ENCODE measurements around the gene DSCAML1. TPM values are rescaled to one million over a fixed set of nuclear protein-coding genes. Genes with fewer than 3 reads are reported as not detected.

The DSCAML1 gene
- total RNA-seq, 1 experiment from 2014 or later: not detected

GRCh38 chr11:117704395-117705100, 92.5 kb downstream of the DSCAML1 start:
- CTCF ChIA-PET: no interaction called here
- no peak overlapping the region for H3K4me2 ChIP-seq (ENCODE audit: low read length)
- BruUV-seq (replicated peaks): no TSS peak
- no peaks in the 10 kb centered on the region for H3K9me2 ChIP-seq (replicated peaks; ENCODE audit: low read length)
- H3K9me3 ChIP-seq (ENCODE audit: low read length): no peaks in the 10 kb centered on the region
- H4K20me1 ChIP-seq (ENCODE audit: low read length): no peaks in the 10 kb centered on the region; the same call in 1 of the 2 replicates
- POLR2A ChIA-PET (ENCODE audit: unreplicated experiment): no interaction called here
- DNase-seq (no peak), ATAC-seq (no peak)
- H2AFZ ChIP-seq (ENCODE audit: low read length): no peak overlapping the region
- no peak overlapping the region for H3K27ac ChIP-seq (ENCODE audit: low read length)
- no peaks in the 10 kb centered on the region for H3F3A ChIP-seq (ENCODE audit: low read length, unreplicated experiment)
- H3K4me1 ChIP-seq (ENCODE audit: insufficient read depth, low read length): no peaks in the 10 kb centered on the region
- H3K4me3 ChIP-seq (ENCODE audit: low read length): no peak overlapping the region
- H3K79me2 ChIP-seq (ENCODE audit: low read length): no peaks in the 10 kb centered on the region
- no peak for TF ChIP-seq EZH2 (IDR thresholded peaks at IDR 0.05; ENCODE audit: low read length, unreplicated experiment)
- TF ChIP-seq EZH2phosphoT487 (IDR thresholded peaks at IDR 0.05; ENCODE audit: borderline replicate concordance, low read length): no peak
- TF ChIP-seq CTCF (conservative IDR thresholded peaks at IDR 0.05; ENCODE audit: low read depth, low read length): no peak
- no peaks in the 10 kb centered on the region for H3K36me3 ChIP-seq (ENCODE audit: low read depth, low read length)
- H3K9ac ChIP-seq (ENCODE audit: low read length): no peak overlapping the region
- intact Hi-C loops (cut with micrococcal nuclease): no loop called here
- peaks cover 94% of the 10 kb centered on the region for H3K27me3 ChIP-seq (ENCODE audit: low read length)

- POLR2A ChIA-PET (ENCODE audit: unreplicated experiment): no interaction called here
- Histone ChIP-seq H3K9ac (ENCODE audit: low read length) (no peak overlapping the region), H3K4me3 (ENCODE audit: low read length) (no peak overlapping the region), H2AFZ (ENCODE audit: low read length) (no peak overlapping the region), H3K27me3 (ENCODE audit: low read length) (peaks cover 94% of the 10 kb centered on the region), H4K20me1 (ENCODE audit: low read length) (no peaks in the 10 kb centered on the region; the same call in 1 of the 2 replicates), H3K79me2 (ENCODE audit: low read length) (no peaks in the 10 kb centered on the region), H3K36me3 (ENCODE audit: low read depth, low read length) (no peaks in the 10 kb centered on the region), H3K27ac (ENCODE audit: low read length) (no peak overlapping the region), H3F3A (ENCODE audit: low read length, unreplicated experiment) (no peaks in the 10 kb centered on the region), H3K4me1 (ENCODE audit: insufficient read depth, low read length) (no peaks in the 10 kb centered on the region), H3K4me2 (ENCODE audit: low read length) (no peak overlapping the region), H3K9me2 (replicated peaks; ENCODE audit: low read length) (no peaks in the 10 kb centered on the region), H3K9me3 (ENCODE audit: low read length) (no peaks in the 10 kb centered on the region)
- TF ChIP-seq EZH2phosphoT487 (IDR thresholded peaks at IDR 0.05; ENCODE audit: borderline replicate concordance, low read length) (no peak), CTCF (conservative IDR thresholded peaks at IDR 0.05; ENCODE audit: low read depth, low read length) (no peak), EZH2 (IDR thresholded peaks at IDR 0.05; ENCODE audit: low read length, unreplicated experiment) (no peak)
- ATAC-seq (no peak), DNase-seq (no peak)
- CTCF ChIA-PET: no interaction called here
- intact Hi-C loops (cut with micrococcal nuclease): no loop called here
- BruUV-seq (replicated peaks): no TSS peak
Measured at GRCh38 chr11:117702946-117703598, 93.9 kb downstream of the DSCAML1 start.

- Histone ChIP-seq H3K9me3 (ENCODE audit: low read length) (no peaks in the 10 kb centered on the region), H3K4me3 (ENCODE audit: low read length) (no peak overlapping the region), H3K36me3 (ENCODE audit: low read depth, low read length) (no peaks in the 10 kb centered on the region), H3K4me1 (ENCODE audit: insufficient read depth, low read length) (no peaks in the 10 kb centered on the region), H3K27me3 (ENCODE audit: low read length) (peaks cover 94% of the 10 kb centered on the region), H3K9ac (ENCODE audit: low read length) (no peak overlapping the region), H3K27ac (ENCODE audit: low read length) (no peak overlapping the region), H3F3A (ENCODE audit: low read length, unreplicated experiment) (no peaks in the 10 kb centered on the region), H2AFZ (ENCODE audit: low read length) (no peak overlapping the region), H3K9me2 (replicated peaks; ENCODE audit: low read length) (no peaks in the 10 kb centered on the region), H3K79me2 (ENCODE audit: low read length) (no peaks in the 10 kb centered on the region), H3K4me2 (ENCODE audit: low read length) (no peak overlapping the region), H4K20me1 (ENCODE audit: low read length) (no peaks in the 10 kb centered on the region; the same call in 1 of the 2 replicates)
- CTCF ChIA-PET: no interaction called here
- no TSS peak for BruUV-seq (replicated peaks)
- ATAC-seq: no peak
- intact Hi-C loops (cut with micrococcal nuclease): no loop called here
- DNase-seq: no peak
- TF ChIP-seq EZH2phosphoT487 (IDR thresholded peaks at IDR 0.05; ENCODE audit: borderline replicate concordance, low read length): no peak
- TF ChIP-seq EZH2 (IDR thresholded peaks at IDR 0.05; ENCODE audit: low read length, unreplicated experiment): no peak
- TF ChIP-seq CTCF (conservative IDR thresholded peaks at IDR 0.05; ENCODE audit: low read depth, low read length): no peak
- POLR2A ChIA-PET (ENCODE audit: unreplicated experiment): no interaction called here
Measured at GRCh38 chr11:117701781-117702180, 95.2 kb downstream of the DSCAML1 start.
